Activated CD4-positive, CD25-positive, alpha-beta regulatory T cell treated with anti-CD3 and anti-CD28 coated beads, Interleukin-2, amount 50 U/mL, for 24 hours (primary cell): ENCODE measurements around the gene KLHL7.
"Not testable (repeated sequence)": the region's sequence is repeated elsewhere in the genome, so short reads cannot be mapped to it uniquely, and the experiment has no call there.

Source experiments
- ATAC-seq, 2 donors: fragments of 150-1000 bp; cut with Tn5 transposase; one replicate each; pipeline ENCODE4 v1.10.0; 2021; ENCODE audit warnings: mild to moderate bottlenecking in 1 of 2, moderate library complexity in 1 of 2

Gene KLHL7

DNA sequence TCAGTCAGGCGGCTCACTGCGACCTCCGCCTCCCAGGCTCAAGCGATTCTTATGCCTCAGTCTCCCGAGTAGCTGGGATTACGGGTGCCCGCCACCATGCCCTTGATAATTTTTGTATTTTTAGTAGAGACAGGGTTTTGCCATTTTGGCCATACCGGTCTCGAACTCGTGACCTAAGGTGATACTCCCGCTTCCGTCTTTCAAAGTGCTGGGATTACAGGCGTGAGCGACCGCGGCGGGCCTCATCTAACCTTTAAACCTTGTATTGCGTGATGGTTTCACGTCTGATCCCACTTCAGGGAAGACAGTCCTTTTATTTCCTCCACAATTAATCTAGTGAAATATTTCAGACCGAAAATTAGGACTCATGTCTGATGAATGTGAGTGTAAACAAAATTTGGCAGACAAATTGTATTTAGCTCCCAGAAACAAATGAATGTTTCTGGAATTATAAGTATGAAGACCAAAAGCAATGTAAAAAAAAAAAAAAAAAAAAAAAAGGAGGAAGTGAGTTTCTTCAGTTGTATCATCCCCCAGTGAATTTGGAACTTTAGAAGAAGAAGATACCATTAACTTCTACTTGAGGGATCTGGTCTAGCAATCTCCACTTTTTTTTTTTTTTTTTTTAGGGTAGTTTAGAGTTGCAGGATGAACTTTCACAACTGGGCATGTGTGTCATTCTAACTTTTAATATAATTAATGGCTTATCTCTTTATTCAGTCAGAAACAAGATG, 77.9 kb downstream of the KLHL7 start:
- no peak for ATAC-seq

DNA sequence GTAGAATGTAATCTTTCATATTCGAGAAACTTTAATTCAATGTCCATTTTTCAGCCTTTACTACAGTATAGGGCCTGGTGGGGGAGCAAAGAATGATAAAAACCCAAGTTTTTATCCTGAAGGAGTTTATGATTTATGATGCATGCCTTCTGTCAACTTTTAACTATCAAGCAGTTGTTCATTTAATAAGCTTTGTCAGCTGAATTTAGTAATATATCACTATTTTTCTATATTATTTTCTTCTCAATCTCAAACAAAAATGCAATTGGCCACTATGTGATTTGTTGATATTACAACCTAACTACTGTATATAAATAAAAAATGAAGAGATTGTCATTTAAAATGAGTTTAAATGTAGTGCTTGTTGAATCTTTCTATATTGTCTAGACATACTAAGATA, 78.7 kb downstream of the KLHL7 start:
- no peak for ATAC-seq

DNA sequence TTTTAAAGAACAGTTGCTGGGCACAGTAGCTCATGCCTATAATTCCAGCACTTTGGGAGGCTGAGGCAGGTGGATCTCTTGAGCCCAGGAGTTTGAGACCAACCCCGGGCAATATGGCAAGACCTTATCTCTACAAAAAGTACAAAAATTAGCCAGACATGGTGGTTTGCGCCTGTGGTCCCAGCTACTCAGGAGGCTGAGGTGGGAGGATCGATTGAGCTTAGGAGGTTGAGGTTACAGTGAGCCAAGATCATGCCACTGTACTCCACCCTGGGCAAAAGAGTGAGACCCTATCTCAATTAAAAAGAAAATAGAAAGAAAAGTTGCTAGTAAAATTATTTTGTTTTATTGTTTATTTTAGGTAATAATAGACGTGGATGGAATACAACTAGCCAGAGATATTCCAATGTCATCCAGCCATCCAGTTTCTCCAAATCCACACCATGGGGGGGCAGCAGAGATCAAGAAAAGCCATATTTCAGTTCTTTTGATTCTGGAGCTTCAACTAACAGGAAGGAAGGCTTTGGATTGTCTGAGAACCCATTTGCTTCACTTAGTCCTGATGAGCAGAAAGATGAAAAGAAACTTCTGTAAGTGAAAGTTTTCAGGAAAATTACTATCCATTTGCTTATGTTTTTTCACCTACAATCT, 79.2 kb downstream of the KLHL7 start:
- no peak for ATAC-seq

DNA sequence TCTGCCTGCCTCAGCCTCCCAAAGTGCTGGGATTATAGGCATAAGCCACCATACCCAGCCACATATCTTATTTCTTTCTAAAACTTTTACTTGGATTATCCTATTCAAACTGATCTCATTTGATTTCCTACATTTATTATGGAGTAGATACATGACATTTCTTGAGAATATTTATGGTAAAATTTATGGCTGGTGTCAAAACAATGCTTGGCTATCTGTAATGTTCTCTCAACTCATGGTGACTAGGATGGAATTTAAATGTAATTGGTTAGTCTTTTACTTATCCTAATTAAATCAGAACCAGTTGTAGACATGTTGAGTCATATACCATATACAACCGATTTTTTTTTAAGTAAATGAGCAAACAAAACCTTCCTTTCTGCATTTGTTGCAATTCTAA, 80.4 kb downstream of the KLHL7 start:
- no peak for ATAC-seq

DNA sequence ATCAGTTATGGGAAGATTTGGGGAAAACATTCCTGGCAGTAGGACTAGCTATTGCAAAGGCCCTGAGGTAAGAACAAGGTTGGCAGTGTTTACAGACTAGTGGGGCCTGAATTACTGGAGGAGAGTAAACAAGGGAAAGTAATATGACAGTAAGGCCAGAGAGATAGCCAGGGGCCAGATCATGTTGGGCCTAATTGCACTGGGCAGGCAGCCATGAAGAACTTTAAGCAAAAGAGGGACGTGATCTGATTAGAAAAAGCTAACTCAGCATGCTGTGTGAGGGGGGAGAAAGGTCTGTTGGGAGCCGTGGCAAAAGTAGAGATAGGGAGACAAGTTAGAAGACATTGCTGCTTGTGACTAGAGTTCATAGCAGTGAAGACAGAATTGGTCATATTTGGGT, 85.4 kb downstream of the KLHL7 start:
- no peak for ATAC-seq

DNA sequence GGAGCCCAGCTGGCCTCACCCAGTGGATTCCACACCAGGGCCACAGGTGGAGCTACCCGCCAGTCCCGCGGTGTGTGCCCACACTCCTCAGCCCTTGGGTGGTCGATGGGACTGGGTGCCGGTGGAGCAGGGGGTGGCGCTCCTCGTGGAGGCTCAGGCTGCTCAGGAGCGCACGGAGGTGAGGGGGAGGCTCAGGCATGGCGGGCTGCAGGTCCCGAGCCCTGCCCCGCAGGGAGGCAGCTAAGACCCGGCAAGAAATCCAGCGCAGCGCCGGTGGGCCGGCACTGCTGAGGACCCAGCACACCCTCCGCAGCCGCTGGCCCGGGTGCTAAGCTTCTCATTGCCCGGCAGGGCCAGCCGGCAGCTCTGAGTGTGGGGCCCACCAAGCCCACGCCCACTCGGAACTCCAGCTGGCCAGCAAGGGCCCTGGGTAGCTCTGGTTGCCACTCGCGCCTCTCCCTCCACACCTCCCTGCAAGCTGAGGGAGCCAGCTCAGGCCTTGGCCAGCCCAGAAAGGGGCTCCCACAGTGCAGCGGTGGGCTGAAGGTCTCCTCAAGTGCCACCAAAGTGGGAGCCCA, 88.2 kb downstream of the KLHL7 start:
- not testable (repeated sequence) for ATAC-seq

DNA sequence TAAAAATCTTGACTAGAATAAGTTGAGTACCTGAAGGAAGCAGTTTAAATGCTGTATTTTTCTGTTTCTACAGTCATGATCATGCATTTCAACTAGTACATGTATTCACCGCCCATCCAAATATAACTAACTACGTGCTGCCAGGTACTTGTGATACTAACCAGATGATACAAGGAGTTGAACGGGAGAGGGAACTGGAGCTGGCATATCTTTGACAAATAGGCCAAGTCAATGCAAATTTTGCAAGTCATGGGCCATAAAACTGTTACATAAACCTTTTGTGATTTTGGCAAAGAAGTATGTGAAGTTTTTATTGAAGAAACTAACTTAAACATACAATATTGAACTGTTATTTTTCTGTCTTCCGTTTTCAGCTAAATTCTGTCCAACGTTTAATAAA, 90.7 kb downstream of the KLHL7 start:
- ATAC-seq, result no peak

DNA sequence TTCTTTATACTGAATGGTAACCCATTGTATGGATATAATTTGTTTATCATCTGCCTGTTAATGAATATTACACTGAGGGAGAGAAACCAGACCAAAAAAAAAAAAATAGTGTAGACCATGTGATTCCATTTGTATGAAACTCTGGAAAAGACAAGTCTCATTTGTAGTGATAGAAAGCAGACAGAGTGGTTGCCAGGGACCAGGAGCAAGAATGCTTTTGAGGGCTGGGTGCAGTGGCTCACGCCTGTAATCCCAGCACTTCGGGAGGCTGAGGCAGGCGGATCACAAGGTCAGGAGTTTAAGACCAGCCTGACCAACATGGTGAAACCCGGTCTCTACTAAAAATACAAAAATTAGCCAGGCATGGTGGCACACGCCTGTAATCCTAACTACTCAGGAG, 92.2 kb downstream of the KLHL7 start:
- not testable (repeated sequence) for ATAC-seq

DNA sequence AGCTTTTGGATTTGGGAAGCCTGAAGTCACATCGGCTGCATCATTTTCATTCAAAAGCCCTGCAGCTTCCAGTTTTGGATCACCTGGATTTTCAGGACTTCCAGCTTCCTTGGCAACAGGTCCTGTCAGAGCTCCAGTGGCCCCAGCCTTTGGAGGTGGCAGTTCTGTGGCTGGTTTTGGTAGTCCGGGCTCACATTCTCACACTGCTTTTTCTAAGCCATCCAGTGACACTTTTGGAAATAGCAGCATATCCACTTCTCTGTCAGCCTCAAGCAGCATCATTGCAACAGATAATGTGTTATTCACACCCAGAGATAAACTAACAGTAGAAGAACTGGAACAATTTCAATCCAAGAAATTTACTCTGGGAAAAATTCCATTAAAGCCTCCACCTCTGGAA, 94.7 kb downstream of the KLHL7 start:
- no peak for ATAC-seq

DNA sequence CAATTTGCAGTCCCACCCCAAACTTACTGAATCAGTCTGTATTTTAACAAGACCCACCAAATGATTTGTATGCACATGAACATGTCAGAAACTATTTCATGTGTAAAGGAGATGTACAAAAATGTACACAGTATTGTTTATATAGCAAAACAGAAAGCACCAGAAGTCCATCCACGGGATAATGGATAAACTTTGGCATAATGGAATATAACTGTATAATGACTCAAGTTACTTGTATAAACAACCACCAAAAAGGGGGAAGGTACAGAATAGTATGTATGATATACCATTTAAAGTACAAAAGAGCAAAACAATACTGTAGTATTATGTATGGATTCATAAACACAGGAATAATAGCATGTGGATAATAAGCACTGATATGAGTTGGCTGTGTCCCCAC, 98.7 kb downstream of the KLHL7 start:
- no peak for ATAC-seq

DNA sequence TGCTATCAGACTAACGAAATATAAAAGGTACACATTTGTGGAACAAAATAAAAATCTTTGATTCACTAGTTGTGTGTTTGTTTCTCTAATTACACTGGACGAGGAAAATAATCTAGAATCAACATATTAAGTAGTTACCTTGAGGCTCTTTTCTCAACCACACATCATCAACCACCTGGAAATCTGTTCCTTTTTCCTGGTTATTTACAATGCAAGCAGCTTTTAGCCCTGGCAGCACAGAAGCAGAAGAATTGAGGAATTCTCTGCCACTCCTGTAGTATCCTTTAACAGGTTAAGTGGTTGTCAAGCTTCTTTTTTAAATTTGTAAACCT, 100.0 kb downstream of the KLHL7 start:
- no peak for ATAC-seq

DNA sequence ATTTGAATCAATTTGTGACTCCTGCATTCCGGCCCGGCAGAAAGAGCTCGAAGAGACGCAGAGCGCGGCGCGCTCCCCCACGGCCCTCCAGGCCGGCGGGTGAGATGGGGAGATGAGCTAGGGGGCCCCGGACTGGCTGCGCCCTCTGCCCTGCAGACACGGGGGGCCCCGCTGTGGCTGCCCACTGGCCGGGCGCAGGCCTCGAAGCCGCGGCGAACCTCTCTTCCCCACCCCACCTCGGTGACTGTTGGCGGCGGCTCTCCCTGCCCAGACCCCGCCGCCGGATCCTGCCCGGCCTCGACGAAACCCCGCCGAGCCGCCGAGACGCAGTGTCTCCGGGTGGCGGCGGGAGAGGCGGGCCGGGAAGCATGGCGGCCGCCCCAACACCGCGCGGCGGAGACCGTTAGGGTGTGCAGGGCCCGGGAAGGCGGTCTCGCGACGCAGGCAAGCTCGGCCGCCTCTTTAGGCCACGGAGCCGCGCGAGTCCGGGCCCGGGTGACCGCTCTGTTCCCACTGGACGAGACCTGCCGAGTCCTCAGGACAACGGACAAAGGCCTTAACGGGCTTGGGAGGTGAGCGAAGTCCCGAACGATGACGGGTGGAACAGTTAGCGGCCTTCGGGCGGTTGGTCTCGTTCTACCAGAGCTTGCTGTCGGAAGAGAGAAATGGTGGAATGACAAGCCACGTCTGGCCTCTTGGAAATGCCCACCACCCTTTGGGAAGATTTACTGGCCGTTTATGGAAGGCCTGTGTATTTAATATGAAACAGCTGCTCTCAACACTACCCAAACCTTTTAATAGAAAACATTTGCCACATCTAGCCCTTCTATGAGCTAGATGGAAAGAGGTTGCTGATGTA, 100.6 kb downstream of the KLHL7 start:
- peak in 1 of 2 donors; percentile 27 for ATAC-seq

DNA sequence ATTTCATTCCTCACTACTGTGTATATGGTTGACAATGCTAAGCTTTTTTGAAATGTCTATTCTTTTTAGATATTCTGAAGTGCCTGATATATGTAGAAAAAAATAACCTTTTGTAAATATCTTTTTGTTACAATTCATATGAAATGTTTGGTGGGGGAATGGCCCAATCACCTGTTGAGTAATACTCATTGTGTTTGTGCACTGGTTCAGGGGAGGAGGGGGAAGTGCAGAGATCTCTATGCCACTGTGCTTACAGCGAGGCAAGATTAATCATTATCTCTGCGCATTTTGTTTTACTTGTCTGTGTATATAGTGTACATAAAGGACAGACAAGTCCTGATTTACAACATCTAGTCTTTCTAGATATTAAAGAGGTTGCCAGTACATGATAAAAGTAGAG, 101.4 kb downstream of the KLHL7 start:
- ATAC-seq, result no peak

DNA sequence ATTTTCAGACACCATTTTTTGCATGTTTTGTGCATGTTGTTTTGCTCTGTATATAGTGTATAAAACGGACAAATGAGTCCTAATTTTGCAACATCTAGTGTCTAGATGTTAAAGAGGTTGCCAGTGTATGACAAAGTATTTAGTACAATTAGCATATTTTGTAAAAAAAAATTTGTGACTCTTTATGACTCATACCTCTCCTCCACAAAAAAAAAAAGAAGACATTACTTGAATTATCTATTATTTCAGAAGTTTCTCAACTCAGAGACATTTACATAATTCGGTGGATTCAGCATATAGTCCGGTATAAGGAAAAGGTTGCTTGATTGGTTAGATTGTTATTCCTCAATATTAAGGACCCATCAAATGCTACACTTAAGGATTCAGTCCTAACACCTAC, 102.3 kb downstream of the KLHL7 start:
- peak in 1 of 2 donors; percentile 32 for ATAC-seq

DNA sequence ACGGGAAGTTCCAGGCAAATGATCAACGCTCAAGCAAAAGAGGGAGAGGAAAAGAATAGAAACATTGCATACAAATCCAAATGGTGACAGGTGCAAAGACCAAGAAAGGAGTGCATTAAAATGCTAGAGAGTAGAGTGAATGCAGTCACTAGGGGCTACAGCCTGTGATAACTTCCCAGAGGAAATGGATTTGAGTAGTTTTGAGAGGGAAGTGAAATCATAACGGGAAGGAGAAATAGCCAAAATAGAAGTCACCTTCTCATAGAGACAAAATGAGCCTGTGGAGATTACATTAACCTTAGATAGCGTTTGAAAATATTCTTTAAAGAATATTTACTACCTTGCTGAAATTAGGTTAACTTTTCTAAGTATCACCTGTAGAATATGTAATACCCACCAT, 102.7 kb downstream of the KLHL7 start:
- ATAC-seq, result no peak

DNA sequence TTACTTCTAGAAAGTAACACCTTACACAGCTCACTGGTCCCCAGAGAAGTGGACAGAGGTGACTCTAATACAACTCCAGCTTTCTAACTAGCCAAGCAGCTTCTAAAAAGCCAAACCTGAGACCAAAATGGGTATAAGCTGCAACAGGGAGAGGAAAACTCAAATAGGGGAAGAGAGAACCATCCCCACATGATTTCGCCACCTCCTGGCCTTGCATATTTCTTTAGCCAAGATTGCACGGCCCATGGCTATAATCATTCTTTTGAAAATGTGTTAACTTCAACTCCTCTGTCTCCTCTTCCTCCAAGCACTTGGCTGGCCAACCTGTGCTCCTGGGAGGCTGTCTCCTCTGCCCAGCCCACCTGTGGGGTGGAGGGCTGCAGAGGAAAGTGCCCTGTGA, 104.9 kb downstream of the KLHL7 start:
- ATAC-seq, result no peak

DNA sequence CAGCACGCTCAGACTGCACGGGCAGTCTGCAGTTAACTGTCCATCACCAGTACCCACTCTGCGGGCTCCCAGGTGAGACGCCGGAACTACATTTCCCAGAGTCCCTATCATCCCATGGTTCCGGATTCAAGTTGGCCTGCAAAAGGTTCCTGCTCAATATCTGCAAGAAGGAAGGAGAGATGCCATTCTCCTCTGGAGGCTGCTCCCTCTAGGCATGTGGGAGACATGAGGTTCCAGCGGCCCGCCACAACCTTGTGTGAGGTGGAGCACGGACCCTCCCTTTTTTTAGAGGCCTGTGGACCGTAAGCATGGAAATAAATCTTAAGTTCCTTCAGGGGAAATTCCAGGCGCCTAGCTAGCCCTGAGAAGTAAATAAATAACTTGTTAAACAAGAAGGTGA, 106.0 kb downstream of the KLHL7 start:
- no peak for ATAC-seq

DNA sequence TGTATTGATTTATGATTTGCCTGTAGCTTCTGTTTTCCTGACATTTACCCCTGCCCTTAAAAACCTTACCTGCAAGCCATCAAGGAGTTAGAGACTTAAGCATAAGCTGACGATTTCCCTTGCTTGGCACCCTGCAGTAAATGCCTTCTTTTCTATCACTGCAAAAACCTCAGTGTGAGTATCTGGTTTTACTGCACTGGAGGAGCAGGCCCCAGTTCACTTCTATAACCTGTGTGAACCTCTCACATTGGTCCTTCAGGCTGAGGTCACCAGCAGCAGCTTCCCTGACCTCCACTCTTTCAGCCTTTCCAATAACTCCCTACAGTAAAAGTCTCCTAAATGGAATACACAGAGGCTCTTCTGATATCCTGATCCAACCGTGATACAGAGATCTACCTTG, 106.8 kb downstream of the KLHL7 start:
- ATAC-seq, result no peak

DNA sequence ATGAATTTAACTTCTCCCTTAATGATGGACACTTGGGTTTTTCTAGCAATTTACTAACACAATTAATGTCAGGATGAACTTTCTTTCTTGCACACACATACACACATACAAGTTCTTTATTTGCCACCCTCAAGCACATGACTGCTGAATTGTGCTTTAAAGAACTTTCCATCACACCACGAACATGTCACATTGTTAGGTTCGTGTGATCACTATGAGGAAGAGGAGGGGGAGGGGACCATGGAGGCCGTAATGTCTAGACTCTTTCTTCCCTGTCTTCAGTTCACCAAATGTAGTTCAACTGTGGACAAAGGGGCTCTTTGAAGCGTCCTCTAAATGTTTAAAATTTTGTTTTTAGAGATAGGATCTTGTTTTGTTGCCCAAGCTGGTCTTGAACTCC, 107.3 kb downstream of the KLHL7 start:
- no peak for ATAC-seq

DNA sequence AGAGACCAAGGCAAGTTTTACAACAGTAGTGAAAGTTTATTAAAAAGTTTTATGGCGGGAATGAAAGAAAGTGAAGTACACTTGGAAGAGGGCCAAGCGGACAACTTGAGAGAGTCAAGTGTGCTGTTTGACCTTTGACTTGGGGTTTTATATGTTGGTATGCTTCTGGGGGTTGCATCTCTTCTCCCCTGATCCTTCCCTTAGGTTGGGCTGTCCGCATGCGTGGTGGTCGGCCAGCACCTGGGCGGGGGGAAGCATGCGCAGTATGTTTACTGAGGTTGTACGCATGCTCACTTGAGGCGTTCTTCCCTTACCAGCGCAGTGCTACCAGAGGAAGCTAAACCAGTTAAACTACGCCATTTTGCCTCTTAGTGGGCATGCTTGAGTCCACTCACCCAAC, 108.2 kb downstream of the KLHL7 start:
- no peak for ATAC-seq

DNA sequence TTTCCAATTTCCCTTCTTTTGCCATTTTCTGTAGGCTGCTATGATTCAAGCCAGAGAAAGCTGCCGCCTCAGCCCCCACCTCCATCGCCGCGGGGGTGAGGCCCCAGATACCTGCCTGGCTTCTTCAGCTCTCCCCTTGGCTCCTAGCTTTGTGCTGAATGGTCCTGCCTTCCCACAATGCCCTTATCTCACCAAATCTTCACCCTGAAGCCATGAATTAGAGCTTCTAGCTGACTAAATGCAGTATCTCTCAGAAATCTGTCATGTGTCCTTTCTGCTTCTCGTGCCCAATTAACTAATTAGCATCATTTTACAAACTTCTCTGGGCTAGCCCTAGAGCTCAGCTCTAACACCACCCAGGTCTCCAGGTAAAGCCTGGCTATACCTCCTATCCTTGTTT, 108.8 kb downstream of the KLHL7 start:
- ATAC-seq, result no peak

DNA sequence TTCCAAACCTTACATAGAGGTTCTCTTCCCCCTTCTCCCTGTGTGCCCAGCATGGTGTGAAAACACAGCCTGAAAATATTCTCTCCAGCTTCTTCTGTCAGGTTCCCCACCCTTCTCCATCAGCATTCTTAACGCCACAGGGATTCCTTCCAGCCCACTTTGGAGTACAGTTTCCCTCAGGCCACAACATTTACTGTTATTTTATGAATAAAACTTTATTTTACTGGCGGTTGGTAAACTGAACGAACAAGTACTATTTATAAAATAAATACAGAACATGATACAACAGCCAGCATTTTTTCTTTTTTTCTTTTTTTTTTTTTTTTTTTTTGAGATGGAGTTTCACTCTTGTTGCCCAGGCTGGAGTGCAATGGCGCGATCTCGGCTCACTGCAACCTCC, 109.4 kb downstream of the KLHL7 start:
- ATAC-seq, result no peak

DNA sequence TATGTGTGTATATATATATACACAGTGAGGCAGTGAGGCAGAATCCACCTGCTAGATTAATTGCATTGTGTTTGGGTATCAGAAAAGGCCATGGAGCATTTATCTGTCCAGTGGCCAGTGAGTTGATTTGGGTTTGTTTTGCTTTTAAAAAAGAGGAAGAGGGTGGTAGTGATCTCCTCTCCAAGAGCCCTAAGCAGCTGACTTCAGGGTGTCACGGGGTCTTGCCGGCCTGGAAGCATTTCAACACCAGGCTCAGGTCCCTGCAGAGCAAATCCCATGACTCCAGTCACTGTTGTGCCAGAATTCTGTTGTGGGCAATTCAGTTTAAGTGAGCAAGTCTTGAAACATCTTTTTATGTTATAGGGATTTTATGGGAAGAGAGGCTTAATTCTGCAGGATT, 110.4 kb downstream of the KLHL7 start:
- ATAC-seq, result no peak

DNA sequence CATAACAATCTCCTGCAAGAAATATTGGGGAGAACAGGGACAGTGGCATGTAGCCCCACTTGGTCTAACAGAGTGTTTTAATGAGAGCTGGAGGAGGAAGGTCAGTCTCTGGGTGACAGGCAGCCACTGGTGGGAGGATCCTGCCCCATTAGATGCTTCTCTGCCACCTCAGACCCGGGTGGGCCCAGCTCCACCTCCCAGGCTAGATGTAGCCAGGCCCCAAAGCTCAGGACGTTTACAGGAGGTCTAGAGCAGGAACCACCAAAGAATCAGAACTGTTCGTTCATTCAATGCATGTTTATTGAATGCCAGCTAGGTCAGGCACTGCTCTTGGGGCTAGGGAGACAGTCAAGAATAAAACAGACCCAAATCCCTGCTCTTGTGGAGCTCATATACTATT, 112.6 kb downstream of the KLHL7 start:
- no peak for ATAC-seq
